ENCODE data around the gene PTPRO.

- TF ChIP-seq, protein P1, sequence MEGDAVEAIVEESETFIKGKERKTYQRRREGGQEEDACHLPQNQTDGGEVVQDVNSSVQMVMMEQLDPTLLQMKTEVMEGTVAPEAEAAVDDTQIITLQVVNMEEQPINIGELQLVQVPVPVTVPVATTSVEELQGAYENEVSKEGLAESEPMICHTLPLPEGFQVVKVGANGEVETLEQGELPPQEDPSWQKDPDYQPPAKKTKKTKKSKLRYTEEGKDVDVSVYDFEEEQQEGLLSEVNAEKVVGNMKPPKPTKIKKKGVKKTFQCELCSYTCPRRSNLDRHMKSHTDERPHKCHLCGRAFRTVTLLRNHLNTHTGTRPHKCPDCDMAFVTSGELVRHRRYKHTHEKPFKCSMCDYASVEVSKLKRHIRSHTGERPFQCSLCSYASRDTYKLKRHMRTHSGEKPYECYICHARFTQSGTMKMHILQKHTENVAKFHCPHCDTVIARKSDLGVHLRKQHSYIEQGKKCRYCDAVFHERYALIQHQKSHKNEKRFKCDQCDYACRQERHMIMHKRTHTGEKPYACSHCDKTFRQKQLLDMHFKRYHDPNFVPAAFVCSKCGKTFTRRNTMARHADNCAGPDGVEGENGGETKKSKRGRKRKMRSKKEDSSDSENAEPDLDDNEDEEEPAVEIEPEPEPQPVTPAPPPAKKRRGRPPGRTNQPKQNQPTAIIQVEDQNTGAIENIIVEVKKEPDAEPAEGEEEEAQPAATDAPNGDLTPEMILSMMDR (IDR thresholded peaks at IDR 0.05; ENCODE audit: insufficient read depth, low read length, poor library complexity, severe bottlenecking): no peak
- no peak for TF ChIP-seq EZH2phosphoT487 (conservative IDR thresholded peaks at IDR 0.05; ENCODE audit: low read length)
These were observed 269.5 kb downstream of the PTPRO start for GRCh38 chr12:15591811-15592210.
